ENCODE data around the gene MED27.

MED27 gene

DNA sequence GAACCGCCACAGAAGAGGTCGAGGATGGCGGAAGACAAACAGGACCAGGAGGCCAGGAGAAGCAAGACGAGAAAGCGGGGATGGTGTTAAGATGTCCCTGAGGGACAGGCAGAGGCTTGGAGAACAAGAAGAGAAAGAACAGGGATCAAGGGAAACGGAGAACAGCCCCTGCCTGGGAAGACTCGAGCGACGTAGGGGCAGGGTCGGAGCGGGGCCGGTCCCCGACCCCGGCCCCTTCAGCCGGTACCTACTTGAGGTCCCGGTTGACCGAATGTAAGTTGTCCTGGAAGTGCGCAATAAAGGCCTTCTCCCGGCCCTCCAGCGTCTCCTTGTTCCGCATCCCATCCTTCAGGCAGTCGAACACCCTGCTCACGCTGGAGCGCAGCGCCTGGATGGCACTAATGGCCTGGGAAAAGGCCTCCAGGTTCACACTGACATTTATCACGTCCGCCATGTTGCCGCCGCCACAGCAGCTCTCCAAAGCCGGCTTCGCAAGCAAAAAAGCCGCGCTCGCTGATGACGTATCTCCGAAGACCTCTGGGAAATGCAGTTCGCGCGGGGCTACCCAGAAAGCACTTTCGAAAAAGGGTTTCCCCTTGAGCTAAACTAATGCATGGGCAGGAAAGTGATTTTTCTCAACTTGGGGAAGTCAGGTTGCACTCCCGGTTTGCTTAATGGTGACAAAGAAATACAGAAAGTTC is at the start of gene MED27:
Gene MED27, minus strand, starts transcription at position 477 of the 701 bp plus-strand sequence. Its CDS starts 23 bp downstream, at position 454.
- peak; percentile 89 for DNase-seq (ENCODE audit: low read depth, low spot score)

DNA sequence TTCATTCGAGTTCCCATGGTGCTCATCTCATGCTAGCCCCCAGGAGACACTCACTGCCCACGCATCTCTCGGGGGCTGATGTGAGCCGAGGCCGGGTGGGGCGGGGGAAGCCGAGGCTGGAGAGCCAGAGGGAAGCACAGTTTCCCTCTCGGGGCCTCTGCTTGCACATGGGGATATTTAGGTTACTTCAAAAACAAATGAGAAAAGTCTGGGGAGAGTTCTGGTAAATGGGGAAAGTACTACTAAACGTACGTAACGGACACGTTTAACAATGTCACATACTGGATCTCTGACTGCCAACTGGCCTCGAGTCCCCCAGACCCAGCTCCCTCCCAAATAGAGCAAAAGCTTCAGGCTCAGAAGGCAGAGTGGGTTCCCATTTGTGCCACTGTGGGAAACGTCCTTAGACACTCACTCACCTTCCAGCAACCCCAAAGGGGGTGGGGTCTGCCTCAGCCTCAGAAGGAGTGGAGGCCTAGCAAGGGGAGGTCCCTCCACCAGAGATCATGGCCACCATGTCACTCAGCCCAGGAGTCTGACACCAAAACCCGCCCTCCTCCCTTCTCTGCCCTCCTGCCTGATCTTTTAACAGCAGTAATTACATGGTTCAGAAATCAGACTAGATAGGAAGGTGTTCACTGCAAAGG is 48.3 kb upstream of the MED27 start:
- no peak for DNase-seq (ENCODE audit: low read depth, low spot score)

DNA sequence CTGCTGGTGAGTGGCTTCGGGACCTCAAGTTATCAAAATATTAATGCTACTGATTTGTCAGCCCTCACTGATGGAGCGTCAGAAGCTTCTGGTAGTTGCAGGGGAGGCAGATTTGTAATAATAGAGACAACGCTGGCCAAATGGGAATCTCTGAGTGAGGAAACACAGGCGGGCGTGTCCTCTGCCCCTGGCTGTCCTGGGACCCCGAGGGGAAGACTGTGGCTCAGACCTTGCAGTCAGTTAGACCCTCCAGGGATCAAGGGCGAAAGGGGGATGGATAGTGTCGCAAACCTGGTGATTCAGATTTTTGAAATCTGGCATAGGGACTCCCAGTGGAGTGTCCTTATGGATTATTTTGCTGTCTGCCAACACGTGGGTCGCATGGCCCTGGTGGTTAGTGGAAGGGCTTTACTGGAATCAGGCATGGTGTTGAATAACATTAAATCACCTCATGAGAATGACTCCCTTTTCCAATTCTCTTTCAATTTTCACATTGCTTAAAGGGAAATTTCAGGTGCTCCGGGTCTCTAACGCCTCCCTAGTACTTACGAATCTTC is 47.1 kb upstream of the MED27 start:
- DNase-seq (ENCODE audit: low read depth, low spot score), result no peak

- no peak for DNase-seq (ENCODE audit: low read depth, low spot score)
Measured at GRCh38 chr9:132125944-132126679, 46.4 kb upstream of the MED27 start.

GRCh38 chr9:132125361-132125760 is 45.7 kb upstream of the MED27 start:
- DNase-seq (ENCODE audit: low read depth, low spot score), result peak; percentile 30

DNA sequence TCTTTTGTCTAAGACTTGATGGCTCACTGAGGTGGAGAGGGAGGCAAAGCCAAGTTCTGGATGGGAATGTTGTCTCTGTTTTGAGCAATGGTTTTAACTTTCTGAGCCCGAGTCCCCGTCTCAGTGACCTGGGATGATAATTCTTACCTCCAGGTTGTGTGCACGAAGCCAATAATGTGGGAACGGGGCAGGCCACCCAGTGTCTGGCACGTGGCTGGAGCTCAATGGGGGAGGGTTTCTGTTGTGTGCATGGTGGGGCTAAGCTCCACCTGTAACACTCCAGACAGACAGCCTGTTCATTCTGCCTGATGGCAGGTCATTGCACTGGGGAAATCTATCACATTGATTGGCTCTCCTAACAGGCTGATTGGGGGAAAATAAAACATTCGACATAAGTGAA is 45.1 kb upstream of the MED27 start:
- DNase-seq (ENCODE audit: low read depth, low spot score), result no peak

DNA sequence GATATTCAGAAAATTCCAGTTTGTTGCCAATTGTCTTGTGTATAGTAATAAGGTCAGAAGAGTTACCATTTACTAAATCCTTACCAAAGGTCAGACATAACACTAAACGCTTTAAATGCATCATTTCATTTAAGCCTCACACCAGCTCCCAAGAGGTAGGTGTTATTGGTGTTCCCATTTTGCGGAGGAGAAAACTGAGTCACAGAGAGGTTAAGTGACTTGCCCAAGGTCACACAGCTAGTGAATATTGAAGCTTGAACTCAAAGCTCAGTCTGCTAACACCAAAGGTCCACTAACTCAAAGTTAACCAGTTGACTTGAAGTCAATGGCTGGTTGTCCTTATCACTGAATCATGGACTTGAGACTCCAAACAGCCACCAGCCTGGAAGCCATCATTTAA is 41.4 kb upstream of the MED27 start:
- no peak for DNase-seq (ENCODE audit: low read depth, low spot score)

GRCh38 chr9:132117694-132118093 is 38.0 kb upstream of the MED27 start:
- DNase-seq (ENCODE audit: low read depth, low spot score), result no peak

GRCh38 chr9:132116583-132116982 is 36.9 kb upstream of the MED27 start:
- no peak for DNase-seq (ENCODE audit: low read depth, low spot score)

DNA sequence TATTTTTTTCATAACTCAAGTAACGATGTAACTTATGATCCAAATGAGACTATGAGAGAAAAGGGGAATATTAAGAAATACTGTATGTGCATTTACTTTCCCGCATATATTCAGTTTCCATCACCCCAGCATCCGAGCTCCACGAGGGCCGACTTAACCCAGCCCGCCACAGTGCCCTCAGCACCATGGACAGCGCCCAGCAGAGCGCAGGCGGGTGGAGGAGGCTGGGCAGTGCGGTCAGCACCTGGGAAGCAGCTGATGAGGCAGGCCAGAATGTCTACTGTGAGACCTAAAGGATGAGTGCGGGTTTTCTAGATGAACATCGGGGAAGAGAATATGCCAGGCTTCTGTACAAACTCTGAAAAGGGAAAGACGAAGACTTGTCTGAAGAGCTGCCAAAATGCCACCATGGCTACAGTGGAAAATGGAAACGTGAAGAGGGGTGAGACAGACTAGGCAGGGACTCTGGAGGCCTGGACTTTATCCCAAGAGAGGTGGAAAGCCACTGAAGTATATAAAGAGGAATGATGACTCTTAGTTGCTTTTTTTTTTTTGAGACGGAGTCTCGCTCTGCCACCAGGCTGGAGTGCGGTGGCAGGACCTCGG is 34.5 kb upstream of the MED27 start:
- DNase-seq (ENCODE audit: low read depth, low spot score), result peak; percentile 15

DNA sequence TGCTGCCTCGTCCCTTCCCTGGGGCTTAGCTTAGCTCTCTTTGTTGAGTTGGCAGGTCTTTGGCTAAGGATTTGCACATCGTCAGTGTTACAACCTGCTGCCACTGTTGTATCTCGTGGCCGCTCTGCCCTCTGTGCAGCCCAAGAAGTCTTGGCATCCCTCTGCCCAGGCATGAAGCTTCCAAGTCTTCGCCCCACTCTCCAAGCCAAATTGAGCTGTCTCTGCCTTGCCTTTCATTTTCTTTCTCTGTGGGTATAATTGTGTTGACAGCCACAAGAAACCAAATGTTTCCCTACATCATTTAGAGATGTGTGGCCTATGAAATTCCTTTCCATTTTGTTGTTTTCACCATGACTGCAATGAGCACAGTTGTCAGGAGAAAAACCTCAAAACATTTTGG is 29.6 kb upstream of the MED27 start:
- DNase-seq (ENCODE audit: low read depth, low spot score), result no peak

- no peak for DNase-seq (ENCODE audit: low read depth, low spot score)
Measured at GRCh38 chr9:132108728-132109127, 29.1 kb upstream of the MED27 start.

GRCh38 chr9:132099741-132100407 is 20.2 kb upstream of the MED27 start:
- DNase-seq (ENCODE audit: low read depth, low spot score), result no peak

DNA sequence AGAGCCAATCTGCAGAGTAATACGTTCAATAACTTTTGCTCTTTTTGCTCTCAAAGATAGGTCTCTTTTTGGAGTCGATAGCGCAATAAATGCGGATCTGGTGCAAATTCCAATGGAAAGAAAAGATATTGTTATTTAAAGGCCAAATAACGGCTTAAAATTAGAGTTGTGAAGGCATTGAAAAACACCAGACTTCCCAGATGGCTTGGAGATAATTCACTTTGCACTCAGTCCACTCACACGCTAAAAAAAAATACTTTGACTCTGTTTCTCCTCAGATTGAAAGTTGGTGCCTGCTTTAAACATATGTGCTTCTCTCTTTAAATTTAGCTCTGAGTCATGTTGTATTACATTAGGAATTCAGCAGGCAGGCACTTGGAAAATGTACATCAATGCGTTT is 19.5 kb upstream of the MED27 start:
- no peak for DNase-seq (ENCODE audit: low read depth, low spot score)

- no peak for DNase-seq (ENCODE audit: low read depth, low spot score)
Measured at GRCh38 chr9:132094314-132094791, 14.7 kb upstream of the MED27 start.

DNA sequence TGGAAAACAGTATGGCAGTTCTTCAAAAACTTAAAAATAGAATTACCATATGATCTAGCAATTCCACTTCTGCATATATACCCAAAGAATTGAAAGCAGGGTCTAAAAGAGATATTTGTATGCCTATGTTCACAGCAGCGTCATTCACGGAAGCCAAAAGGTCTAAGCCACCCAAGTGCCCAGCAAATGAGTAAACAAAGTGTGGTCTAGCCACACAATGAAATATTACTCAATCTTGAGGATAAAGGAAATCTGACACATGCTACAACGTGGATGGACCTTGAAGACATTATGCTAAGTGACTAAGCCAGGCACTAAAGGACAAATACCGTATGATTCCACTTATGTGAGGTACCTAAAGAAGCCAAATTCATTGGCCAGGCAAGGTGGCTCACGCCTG is 11.1 kb upstream of the MED27 start:
- DNase-seq (ENCODE audit: low read depth, low spot score), result no peak

GRCh38 chr9:132087438-132088030 is 7.9 kb upstream of the MED27 start:
- DNase-seq (ENCODE audit: low read depth, low spot score), result no peak

DNA sequence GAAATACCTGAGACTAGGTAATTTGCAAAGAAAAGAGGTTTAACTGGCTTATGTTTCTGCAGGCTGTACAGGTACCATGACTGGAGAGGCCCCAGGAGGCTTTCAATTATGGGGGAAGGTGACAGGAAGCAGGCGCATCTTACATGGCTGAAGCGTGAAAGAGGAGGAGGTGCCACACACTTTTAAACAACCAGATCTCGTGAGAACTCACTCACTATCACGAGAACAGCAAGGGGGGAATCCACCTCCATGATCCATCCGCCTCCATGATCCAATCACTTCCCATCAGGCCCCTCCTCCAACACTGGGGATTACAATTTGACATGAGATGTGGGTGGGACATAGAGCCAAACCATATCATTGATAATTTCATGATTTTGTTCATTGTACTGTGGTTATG is 2.5 kb upstream of the MED27 start:
- no peak for DNase-seq (ENCODE audit: low read depth, low spot score)

DNA sequence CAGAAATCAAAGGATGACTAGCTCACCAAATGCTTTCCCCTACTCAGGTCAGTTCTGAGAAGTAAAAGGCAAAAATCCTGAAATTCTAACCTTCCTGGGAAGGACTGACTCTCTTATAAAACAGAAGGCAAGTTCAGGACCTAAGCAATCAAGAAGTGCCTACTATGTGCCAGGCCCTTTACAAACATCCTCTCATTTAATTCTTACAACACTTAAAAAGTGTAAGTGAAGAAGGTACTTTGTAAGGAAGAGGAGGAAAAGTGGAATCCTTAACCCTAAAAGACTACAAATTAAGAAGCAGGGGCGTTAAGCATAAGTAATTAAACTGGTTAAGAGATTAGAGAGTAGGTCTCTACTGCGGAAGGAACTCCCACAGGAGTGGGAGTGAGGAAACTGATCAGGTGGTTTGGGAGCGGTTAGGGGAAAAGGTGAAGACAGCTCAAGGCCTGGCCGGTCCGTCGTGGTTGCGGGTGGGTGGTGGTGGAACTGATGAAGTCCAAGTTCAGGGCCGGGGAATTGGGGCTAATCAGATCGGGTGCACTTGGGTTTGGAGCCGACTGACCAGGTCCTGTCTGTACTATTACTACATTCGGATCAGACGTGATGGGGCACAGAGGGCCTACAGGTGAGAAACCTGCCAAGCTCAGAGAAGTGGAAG is 839 bp downstream of the MED27 start:
- no peak for DNase-seq (ENCODE audit: low read depth, low spot score)

All from iPS DF 19.7 (cell line).